Stomach (tissue), 4 donors: ENCODE results near the gene TNFRSF11A.

ENCODE experiments used
- EP300 ChIP-seq: sonication (generic); formaldehyde crosslinking; IDR thresholded peaks from one replicate; pipeline ENCODE4 v1.6.1; 2017; ENCODE audit warnings: antibody characterized with exemption
- POLR2A ChIP-seq, 4 donors: fragments of 450-650 bp; IDR thresholded peaks; one replicate each; pipeline ENCODE4 v1.6.1; 2016; ENCODE audit warnings: antibody characterized with exemption in 4 of 4, control low read depth in 2 of 4, mild to moderate bottlenecking in 1 of 4, moderate library complexity in 1 of 4
- POLR2AphosphoS5 ChIP-seq, 3 donors: sonication (generic); formaldehyde crosslinking; IDR thresholded peaks; one replicate each; pipeline ENCODE4 v1.6.1; 2016; ENCODE audit warnings: antibody characterized with exemption in 3 of 3
- TF ChIP-seq, protein P1 (sequence below), 7 experiments: fragments of 450-650 bp in 4 of 7; fragments of 200-600 bp in 3 of 7; sonication (generic) in 3 of 7; IDR thresholded peaks; one replicate each; pipeline ENCODE4 v1.5.1; 2016 to 2019; ENCODE audit warnings: antibody characterized with exemption in 7 of 7, control low read depth in 2 of 7, mild to moderate bottlenecking in 1 of 7

- TF ChIP-seq, protein P1, sequence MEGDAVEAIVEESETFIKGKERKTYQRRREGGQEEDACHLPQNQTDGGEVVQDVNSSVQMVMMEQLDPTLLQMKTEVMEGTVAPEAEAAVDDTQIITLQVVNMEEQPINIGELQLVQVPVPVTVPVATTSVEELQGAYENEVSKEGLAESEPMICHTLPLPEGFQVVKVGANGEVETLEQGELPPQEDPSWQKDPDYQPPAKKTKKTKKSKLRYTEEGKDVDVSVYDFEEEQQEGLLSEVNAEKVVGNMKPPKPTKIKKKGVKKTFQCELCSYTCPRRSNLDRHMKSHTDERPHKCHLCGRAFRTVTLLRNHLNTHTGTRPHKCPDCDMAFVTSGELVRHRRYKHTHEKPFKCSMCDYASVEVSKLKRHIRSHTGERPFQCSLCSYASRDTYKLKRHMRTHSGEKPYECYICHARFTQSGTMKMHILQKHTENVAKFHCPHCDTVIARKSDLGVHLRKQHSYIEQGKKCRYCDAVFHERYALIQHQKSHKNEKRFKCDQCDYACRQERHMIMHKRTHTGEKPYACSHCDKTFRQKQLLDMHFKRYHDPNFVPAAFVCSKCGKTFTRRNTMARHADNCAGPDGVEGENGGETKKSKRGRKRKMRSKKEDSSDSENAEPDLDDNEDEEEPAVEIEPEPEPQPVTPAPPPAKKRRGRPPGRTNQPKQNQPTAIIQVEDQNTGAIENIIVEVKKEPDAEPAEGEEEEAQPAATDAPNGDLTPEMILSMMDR (IDR thresholded peaks at IDR 0.05): no peak
- no peak for TF ChIP-seq POLR2AphosphoS5 (IDR thresholded peaks at IDR 0.05)
- no peak for TF ChIP-seq POLR2A (IDR thresholded peaks at IDR 0.05)
- no peak for TF ChIP-seq EP300
Measured at GRCh38 chr18:62341473-62341872, 16.4 kb downstream of the TNFRSF11A start.
